ENCODE measurements around the gene ACOT7. TPM values are rescaled to one million over a fixed set of nuclear protein-coding genes. Genes with fewer than 3 reads are reported as not detected.

The ACOT7 gene
- total RNA-seq, 1 experiment from 2014 or later: 120 TPM

- H3K27ac ChIP-seq (ENCODE audit: low read length): no peak overlapping the region
- no peak for ATAC-seq
- H3K9me3 ChIP-seq (ENCODE audit: control insufficient read depth, insufficient read depth, low read depth, low read length): no peaks in the 10 kb centered on the region
- no peak overlapping the region for H3K4me3 ChIP-seq (ENCODE audit: low read depth in 2 of 2, low read length in 2 of 2)
- ChIA-PET CTCF (interaction anchor here (0.5 to 1.3 kb wide), 2 partner anchors 20 to 35 kb away, joined by 4 to 6 read pairs; no protein-coding TSS in a partner anchor), POLR2A (no interaction called here)
- in situ Hi-C loops (cut with HindIII; ENCODE audit: low pct_unique_long_range_greater_than_20kb, low sequenced_read_pairs): no loop called here
- no peaks in the 10 kb centered on the region for H3K4me1 ChIP-seq (ENCODE audit: control insufficient read depth, insufficient read depth, low read length)
- H3K36me3 ChIP-seq (ENCODE audit: control insufficient read depth, insufficient read depth, low read length): no peaks in the 10 kb centered on the region
- no peak for DNase-seq (ENCODE audit: low read depth, low spot score)
- intact Hi-C loops (cut with micrococcal nuclease; ENCODE audit: unreplicated experiment): no loop called here
- no TSS peak for BruUV-seq (replicated peaks)
- no peaks in the 10 kb centered on the region for H3K27me3 ChIP-seq (ENCODE audit: control insufficient read depth, insufficient read depth, low read length)
- no peak for TF ChIP-seq POLR2AphosphoS5 (IDR thresholded peaks at IDR 0.05; ENCODE audit: low read depth, low read length)
- TF ChIP-seq, protein P1, sequence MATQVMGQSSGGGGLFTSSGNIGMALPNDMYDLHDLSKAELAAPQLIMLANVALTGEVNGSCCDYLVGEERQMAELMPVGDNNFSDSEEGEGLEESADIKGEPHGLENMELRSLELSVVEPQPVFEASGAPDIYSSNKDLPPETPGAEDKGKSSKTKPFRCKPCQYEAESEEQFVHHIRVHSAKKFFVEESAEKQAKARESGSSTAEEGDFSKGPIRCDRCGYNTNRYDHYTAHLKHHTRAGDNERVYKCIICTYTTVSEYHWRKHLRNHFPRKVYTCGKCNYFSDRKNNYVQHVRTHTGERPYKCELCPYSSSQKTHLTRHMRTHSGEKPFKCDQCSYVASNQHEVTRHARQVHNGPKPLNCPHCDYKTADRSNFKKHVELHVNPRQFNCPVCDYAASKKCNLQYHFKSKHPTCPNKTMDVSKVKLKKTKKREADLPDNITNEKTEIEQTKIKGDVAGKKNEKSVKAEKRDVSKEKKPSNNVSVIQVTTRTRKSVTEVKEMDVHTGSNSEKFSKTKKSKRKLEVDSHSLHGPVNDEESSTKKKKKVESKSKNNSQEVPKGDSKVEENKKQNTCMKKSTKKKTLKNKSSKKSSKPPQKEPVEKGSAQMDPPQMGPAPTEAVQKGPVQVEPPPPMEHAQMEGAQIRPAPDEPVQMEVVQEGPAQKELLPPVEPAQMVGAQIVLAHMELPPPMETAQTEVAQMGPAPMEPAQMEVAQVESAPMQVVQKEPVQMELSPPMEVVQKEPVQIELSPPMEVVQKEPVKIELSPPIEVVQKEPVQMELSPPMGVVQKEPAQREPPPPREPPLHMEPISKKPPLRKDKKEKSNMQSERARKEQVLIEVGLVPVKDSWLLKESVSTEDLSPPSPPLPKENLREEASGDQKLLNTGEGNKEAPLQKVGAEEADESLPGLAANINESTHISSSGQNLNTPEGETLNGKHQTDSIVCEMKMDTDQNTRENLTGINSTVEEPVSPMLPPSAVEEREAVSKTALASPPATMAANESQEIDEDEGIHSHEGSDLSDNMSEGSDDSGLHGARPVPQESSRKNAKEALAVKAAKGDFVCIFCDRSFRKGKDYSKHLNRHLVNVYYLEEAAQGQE (IDR thresholded peaks at IDR 0.05; ENCODE audit: insufficient read depth in 1 of 2, low read depth in 2 of 2, low read length in 1 of 2): no peak
Observed at GRCh38 chr1:6281511-6282402, 111.8 kb downstream of the ACOT7 start.

GRCh38 chr1:6280761-6281451 lies 112.7 kb downstream of the ACOT7 start:
- Histone ChIP-seq H3K9me3 (ENCODE audit: control insufficient read depth, insufficient read depth, low read depth, low read length) (no peaks in the 10 kb centered on the region), H3K4me3 (ENCODE audit: low read depth in 2 of 2, low read length in 2 of 2) (no peak overlapping the region), H3K27me3 (ENCODE audit: control insufficient read depth, insufficient read depth, low read length) (no peaks in the 10 kb centered on the region), H3K27ac (ENCODE audit: low read length) (no peak overlapping the region), H3K4me1 (ENCODE audit: control insufficient read depth, insufficient read depth, low read length) (no peaks in the 10 kb centered on the region), H3K36me3 (ENCODE audit: control insufficient read depth, insufficient read depth, low read length) (no peaks in the 10 kb centered on the region)
- TF ChIP-seq TCF7L2 (IDR thresholded peaks at IDR 0.05; ENCODE audit: low read depth, low read length): no peak
- TF ChIP-seq, protein P1 (IDR thresholded peaks at IDR 0.05; ENCODE audit: insufficient read depth in 1 of 2, low read depth in 2 of 2, low read length in 1 of 2): 0 out of 4 replicates have a peak, but pooled peaks of 1 of the 2 experiments have one; percentile 14
- no peak for TF ChIP-seq POLR2AphosphoS5 (IDR thresholded peaks at IDR 0.05; ENCODE audit: low read depth, low read length)
- TF ChIP-seq SIN3A (IDR thresholded peaks at IDR 0.05; ENCODE audit: borderline replicate concordance, insufficient read depth, low read depth, low read length): no peak
- TF ChIP-seq, protein P2, sequence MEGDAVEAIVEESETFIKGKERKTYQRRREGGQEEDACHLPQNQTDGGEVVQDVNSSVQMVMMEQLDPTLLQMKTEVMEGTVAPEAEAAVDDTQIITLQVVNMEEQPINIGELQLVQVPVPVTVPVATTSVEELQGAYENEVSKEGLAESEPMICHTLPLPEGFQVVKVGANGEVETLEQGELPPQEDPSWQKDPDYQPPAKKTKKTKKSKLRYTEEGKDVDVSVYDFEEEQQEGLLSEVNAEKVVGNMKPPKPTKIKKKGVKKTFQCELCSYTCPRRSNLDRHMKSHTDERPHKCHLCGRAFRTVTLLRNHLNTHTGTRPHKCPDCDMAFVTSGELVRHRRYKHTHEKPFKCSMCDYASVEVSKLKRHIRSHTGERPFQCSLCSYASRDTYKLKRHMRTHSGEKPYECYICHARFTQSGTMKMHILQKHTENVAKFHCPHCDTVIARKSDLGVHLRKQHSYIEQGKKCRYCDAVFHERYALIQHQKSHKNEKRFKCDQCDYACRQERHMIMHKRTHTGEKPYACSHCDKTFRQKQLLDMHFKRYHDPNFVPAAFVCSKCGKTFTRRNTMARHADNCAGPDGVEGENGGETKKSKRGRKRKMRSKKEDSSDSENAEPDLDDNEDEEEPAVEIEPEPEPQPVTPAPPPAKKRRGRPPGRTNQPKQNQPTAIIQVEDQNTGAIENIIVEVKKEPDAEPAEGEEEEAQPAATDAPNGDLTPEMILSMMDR (IDR thresholded peaks at IDR 0.05): no peak; the same call in 1 of the 2 replicates
- in situ Hi-C loops (cut with HindIII; ENCODE audit: low pct_unique_long_range_greater_than_20kb, low sequenced_read_pairs) (no loop called here), intact Hi-C loops (cut with micrococcal nuclease; ENCODE audit: unreplicated experiment) (no loop called here)
- DNase-seq (ENCODE audit: low read depth, low spot score) (no peak), ATAC-seq (peak; percentile 74)
- ChIA-PET POLR2A (no interaction called here), CTCF (interaction anchor here (0.7 to 1.3 kb wide), 2 partner anchors 35 to 42 kb away, joined by 3 to 4 read pairs; no protein-coding TSS in a partner anchor)
- BruUV-seq (replicated peaks): no TSS peak

All from Panc1 (cell line).